ENCODE measurements around the gene VLDLR. TPM values are rescaled to one million over a fixed set of nuclear protein-coding genes. Genes with fewer than 3 reads are reported as not detected.

VLDLR gene
- total RNA-seq, 2 donors from 2014 or later = 18.0 to 19.2 TPM

DNA sequence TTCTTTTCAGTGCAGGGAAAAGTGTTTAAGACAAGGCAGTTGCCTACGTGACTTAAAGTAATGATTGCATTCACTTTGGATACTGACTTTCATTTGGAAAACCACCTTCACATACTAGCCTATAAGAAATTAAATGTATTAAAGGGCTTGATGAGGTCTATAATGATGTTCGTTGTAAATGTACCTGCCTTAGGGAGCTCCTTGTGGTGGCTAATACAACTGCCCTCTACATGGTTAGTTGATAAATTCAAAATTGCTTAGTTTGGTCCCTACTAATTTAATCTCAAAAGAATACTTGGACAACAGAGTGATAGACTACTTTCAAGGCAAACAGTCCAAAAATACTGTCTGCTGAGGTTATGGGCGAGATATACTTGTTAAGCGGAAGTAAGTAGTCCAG is 3.8 kb downstream of the VLDLR start:
- Mint-ChIP-seq H3K4me3 (no peak overlapping the region), H3K9me3 (no peaks in the 10 kb centered on the region), H3K27ac (no peak overlapping the region), H3K4me1 (ENCODE audit: low read depth) (peaks cover 7% of the 10 kb centered on the region), H3K27me3 (ENCODE audit: low read depth) (peaks cover 65% of the 10 kb centered on the region), H3K36me3 (ENCODE audit: insufficient read depth in 2 of 2) (peaks cover 6 to 9% of the 10 kb centered on the region in 2 donors)
- no peak for DNase-seq
- no peak for ATAC-seq (replicated peaks in 1 of 2)

DNA sequence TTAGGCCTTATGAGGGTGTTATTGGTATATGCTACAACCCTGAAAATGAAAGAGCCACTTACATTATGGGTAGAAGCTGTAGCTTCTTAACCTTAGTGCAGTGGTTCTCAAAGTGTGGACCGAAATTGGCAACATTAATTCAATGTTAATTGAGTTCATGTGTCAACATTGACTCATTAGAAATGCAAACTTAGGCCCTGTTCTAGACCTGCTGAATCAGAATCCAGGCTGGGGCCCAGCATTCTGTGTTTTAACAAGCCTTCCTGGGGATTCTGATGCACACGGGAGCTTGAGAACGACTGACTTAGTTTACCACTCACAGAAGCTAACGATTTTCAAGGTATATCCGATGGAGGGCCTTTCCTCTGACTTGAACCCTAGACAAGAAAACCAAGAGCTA is 7.3 kb downstream of the VLDLR start:
- no peak for DNase-seq
- H3K4me3 Mint-ChIP-seq = no peak overlapping the region
- H3K27me3 Mint-ChIP-seq (ENCODE audit: low read depth) = peaks cover 47% of the 10 kb centered on the region
- H3K9me3 Mint-ChIP-seq = no peaks in the 10 kb centered on the region
- H3K36me3 Mint-ChIP-seq (ENCODE audit: insufficient read depth in 2 of 2) = peaks cover 0 to 4% of the 10 kb centered on the region in 2 donors
- H3K4me1 Mint-ChIP-seq (ENCODE audit: low read depth) = no peaks in the 10 kb centered on the region
- no peak overlapping the region for H3K27ac Mint-ChIP-seq
- ATAC-seq (replicated peaks in 1 of 2) = no peak

DNA sequence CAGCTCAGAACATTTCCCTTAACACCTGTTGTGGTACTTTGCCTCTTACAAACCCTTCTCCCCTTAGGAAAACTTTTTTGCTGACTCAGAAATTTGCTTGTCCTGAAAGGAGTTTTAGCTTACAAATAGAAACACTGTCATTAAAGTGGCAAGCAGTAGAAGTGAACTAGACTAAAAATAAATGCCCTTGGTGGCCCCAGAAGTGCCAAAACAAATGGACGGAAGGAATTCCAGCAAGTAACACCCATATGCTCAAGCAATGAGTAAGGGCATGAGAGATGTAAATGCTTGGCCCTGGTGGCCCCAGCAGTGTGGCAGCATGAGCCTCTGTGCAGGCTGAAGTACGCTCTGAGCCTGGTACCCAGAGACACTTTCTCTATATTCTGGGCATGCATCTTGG is 8.6 kb downstream of the VLDLR start:
- H3K4me1 Mint-ChIP-seq (ENCODE audit: low read depth) = no peaks in the 10 kb centered on the region
- H3K27ac Mint-ChIP-seq = no peak overlapping the region
- no peaks in the 10 kb centered on the region for H3K9me3 Mint-ChIP-seq

DNA sequence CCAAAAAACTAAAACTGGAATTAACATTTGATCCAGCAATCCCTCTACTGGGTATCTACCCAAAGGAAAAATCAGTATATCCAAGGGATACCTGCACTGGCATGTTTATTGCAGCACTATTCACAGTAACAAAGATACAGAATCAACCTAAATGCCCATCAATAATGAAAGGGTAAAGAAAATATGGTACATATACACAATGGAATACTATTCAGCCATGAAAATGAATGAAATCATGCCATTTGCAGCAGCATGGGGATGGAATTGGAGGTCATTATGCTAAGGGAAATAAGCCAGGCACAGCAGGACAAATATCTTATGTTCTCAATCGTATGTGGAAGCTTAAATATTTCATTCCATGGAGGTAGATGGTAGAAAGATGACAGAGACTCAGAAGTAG is 9.7 kb downstream of the VLDLR start:
- Mint-ChIP-seq H3K9me3 (no peaks in the 10 kb centered on the region), H3K4me1 (ENCODE audit: low read depth) (no peaks in the 10 kb centered on the region), H3K27ac (no peak overlapping the region), H3K27me3 (ENCODE audit: low read depth) (peaks cover 33% of the 10 kb centered on the region), H3K36me3 (ENCODE audit: insufficient read depth in 2 of 2) (no peaks in the 10 kb centered on the region), H3K4me3 (no peak overlapping the region)
- ATAC-seq (replicated peaks in 1 of 2) (no peak), DNase-seq (no peak)

More for the DNA sequence above, 8.6 kb downstream of the VLDLR start:
- no peaks in the 10 kb centered on the region for H3K36me3 Mint-ChIP-seq (ENCODE audit: insufficient read depth in 2 of 2)
- no peak for DNase-seq
- ATAC-seq (replicated peaks in 1 of 2) = no peak
- peaks cover 44% of the 10 kb centered on the region for H3K27me3 Mint-ChIP-seq (ENCODE audit: low read depth)
- H3K4me3 Mint-ChIP-seq = no peak overlapping the region

DNA sequence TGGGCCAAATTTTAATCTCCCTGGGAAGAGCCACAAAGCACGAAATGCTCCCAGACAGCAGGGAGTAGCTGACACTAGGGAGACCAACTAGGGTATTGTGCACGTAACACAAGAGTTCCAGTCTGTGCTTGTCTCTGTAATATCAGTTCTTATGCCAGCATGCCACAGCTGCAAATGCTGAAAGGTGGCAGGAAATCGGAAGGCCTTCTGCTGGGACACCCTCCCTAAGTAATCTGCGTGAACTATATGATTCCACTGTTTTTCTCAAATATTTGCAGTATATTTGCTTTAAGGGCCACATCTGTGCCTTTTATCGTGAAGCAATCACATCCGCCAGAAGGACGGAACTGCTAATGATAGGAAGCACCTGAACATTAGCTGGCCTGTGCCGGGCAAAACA is 12.6 kb downstream of the VLDLR start:
- Mint-ChIP-seq H3K4me1 (ENCODE audit: low read depth) (peaks cover 10% of the 10 kb centered on the region), H3K27ac (no peak overlapping the region), H3K27me3 (ENCODE audit: low read depth) (peaks cover 25% of the 10 kb centered on the region), H3K9me3 (no peaks in the 10 kb centered on the region), H3K4me3 (no peak overlapping the region), H3K36me3 (ENCODE audit: insufficient read depth in 2 of 2) (peaks cover 0 to 6% of the 10 kb centered on the region in 2 donors)
- ATAC-seq (replicated peaks in 1 of 2) = no peak
- DNase-seq = no peak

DNA sequence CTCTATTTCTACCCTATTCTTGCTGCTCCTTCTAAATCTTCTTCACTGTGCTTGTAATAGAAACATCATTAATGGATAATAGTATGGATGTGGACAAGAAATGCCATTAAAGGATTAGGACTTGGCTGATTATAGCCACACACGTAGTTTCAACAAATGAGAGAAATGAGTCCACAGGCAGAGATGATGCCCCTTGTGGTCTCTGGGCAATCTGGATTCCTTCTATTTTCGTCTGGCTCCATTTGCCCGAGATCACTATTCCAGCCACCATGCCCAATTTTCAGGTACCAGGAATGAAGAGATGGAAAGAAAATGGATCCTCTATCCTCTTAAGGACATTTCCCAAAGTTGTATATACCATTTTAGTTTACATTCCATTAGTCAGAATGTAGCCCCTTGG is 13.2 kb downstream of the VLDLR start:
- ATAC-seq (replicated peaks in 1 of 2) = no peak
- Mint-ChIP-seq H3K36me3 (ENCODE audit: insufficient read depth in 2 of 2) (peaks cover 2 to 10% of the 10 kb centered on the region in 2 donors), H3K27ac (no peak overlapping the region), H3K4me3 (no peak overlapping the region), H3K9me3 (no peaks in the 10 kb centered on the region), H3K4me1 (ENCODE audit: low read depth) (peaks cover 17% of the 10 kb centered on the region), H3K27me3 (ENCODE audit: low read depth) (peaks cover 25% of the 10 kb centered on the region)
- no peak for DNase-seq

DNA sequence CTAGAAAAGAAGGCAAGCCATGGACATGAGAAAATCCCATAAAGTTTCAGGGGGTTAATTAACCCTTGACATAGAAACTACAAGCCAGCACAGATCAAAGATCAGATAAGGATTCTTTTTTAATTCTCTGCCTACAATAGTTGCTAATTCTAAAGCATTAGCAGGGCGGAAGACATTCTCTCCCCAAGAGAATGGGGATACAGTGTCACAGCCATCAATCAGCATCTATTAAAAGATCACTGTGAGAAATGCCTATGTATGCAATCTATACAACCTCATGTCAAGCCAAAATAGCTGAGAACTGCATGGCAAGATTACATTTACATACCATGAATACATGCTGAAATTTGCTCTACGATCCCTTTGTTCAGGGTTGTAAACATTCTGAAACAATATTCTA is 14.3 kb downstream of the VLDLR start:
- no peak overlapping the region for H3K27ac Mint-ChIP-seq
- DNase-seq = no peak
- no peak overlapping the region for H3K4me3 Mint-ChIP-seq
- peaks cover 17% of the 10 kb centered on the region for H3K4me1 Mint-ChIP-seq (ENCODE audit: low read depth)
- H3K36me3 Mint-ChIP-seq (ENCODE audit: insufficient read depth in 2 of 2) = peaks cover 6 to 18% of the 10 kb centered on the region in 2 donors
- H3K27me3 Mint-ChIP-seq (ENCODE audit: low read depth) = peaks cover 25% of the 10 kb centered on the region
- H3K9me3 Mint-ChIP-seq = no peaks in the 10 kb centered on the region
- ATAC-seq (replicated peaks in 1 of 2) = no peak

DNA sequence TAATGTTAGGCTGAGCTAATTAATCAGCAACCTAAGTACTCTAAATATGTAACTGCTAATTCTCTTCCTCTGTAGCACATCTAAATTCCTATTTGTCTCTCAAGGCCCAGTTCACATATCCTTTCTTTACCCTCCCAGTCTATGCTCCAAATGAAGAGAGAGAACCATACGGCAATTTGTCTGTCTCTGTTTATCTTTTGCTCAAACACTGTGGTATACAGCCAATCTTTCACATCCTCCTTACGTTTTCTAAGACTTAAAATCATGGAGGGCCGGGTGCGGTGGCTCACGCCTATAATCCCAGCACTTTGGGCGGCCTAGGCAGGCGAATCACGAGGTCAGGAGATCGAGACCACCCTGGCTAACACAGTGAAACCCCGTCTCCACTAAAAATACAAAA is 15.8 kb downstream of the VLDLR start:
- Mint-ChIP-seq H3K4me1 (ENCODE audit: low read depth) (peaks cover 17% of the 10 kb centered on the region), H3K36me3 (ENCODE audit: insufficient read depth in 2 of 2) (peaks cover 8 to 22% of the 10 kb centered on the region in 2 donors), H3K27me3 (ENCODE audit: low read depth) (peaks cover 21% of the 10 kb centered on the region), H3K9me3 (no peaks in the 10 kb centered on the region), H3K4me3 (no peak overlapping the region), H3K27ac (no peak overlapping the region)
- DNase-seq = no peak
- no peak for ATAC-seq (replicated peaks in 1 of 2)

DNA sequence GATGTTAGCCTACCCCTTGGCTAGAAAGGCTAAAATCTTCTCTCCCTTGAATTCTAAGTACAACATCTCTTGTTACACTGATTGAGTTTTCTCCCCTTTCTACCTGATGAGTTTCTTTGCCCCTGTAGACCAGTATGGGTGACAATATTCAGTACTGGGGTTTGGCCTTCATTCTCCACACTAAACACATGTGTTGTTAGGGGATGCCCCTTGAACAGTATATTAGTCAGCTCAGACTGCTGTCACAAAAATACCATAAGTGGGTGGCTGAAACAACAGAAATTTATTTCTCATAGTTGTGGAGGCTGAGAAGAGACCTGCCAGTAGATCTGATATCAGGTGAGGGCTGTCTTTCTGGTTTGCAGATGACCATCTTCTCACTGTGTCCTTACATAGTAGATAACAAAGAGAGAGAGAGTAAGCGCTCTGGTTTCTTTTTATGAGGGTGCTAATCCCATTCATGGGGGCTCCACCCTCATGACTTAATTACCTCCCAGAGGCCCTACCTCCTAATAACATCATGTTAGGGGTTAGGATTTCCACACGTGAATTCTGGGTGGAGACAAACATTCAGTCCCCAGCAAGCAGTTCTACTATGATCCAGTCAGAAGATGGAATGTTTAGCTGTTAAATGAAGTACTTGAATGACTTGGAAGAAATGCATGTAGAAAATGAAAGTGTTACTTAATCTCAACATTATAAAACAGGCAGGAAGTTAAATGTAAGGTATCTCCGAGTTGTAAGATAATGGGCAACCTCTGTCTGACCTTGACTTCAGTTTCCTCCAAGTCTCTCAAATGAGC is 17.5 kb downstream of the VLDLR start:
- Mint-ChIP-seq H3K27me3 (ENCODE audit: low read depth) (peaks cover 15% of the 10 kb centered on the region), H3K36me3 (ENCODE audit: insufficient read depth in 2 of 2) (peaks cover 16 to 35% of the 10 kb centered on the region in 2 donors), H3K4me3 (peak overlapping the region; percentile 39 to 69), H3K27ac (peak overlapping the region; percentile 43), H3K9me3 (peaks cover 0 to 1% of the 10 kb centered on the region in 2 donors), H3K4me1 (ENCODE audit: low read depth) (peaks cover 17% of the 10 kb centered on the region)
- DNase-seq (peak; percentile 16 to 26), ATAC-seq (replicated peaks in 1 of 2) (peak; percentile 99 to 100)

DNA sequence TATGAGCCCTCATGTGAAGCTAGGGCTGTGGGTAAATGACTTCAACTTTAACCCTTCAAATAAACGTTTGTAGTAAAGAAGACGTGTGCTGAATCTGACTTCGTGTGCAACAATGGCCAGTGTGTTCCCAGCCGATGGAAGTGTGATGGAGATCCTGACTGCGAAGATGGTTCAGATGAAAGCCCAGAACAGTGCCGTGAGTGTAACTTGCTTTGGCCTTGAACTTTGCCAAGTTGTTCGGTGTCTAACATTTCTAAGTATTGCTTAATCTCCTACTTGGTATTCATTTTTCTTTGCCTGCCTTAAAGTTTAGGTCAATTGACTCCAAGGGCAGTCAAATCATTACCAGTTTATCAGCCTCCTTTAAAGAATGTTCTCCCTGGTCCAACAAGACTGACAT is 18.2 kb downstream of the VLDLR start:
- H3K27me3 Mint-ChIP-seq (ENCODE audit: low read depth) = peaks cover 8% of the 10 kb centered on the region
- H3K4me3 Mint-ChIP-seq = peak overlapping the region; percentile 27 to 69
- peaks cover 16 to 36% of the 10 kb centered on the region in 2 donors for H3K36me3 Mint-ChIP-seq (ENCODE audit: insufficient read depth in 2 of 2)

DNA sequence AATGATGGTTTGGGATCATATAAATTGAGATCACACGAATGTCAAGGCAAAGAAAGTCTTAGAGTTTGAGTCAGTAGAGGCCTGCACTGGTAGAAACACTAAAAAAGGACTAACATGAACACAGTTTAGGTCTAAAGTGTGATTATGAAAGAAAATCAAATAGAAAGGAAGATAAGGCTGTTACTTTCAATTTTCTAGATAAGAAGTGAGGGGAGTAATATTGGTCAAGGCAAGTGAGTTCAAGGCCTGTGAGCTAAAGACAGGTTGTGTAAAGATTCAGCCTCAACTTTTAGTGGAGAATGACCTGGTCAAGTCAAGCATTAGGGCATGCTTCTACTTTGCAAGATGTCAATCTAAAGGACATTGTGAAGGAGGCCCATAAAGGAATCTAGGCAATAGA is 19.0 kb downstream of the VLDLR start:
- H3K4me1 Mint-ChIP-seq (ENCODE audit: low read depth) = peaks cover 17% of the 10 kb centered on the region
- DNase-seq (no peak), ATAC-seq (replicated peaks in 1 of 2) (no peak)
- H3K36me3 Mint-ChIP-seq (ENCODE audit: insufficient read depth in 2 of 2) = peaks cover 16 to 40% of the 10 kb centered on the region in 2 donors
- H3K9me3 Mint-ChIP-seq = peaks cover 0 to 1% of the 10 kb centered on the region in 2 donors
- H3K27ac Mint-ChIP-seq = no peak overlapping the region
- H3K4me3 Mint-ChIP-seq = no peak overlapping the region
- peaks cover 7% of the 10 kb centered on the region for H3K27me3 Mint-ChIP-seq (ENCODE audit: low read depth)

More for the DNA sequence above, 18.2 kb downstream of the VLDLR start:
- DNase-seq (no peak), ATAC-seq (replicated peaks in 1 of 2) (no peak)
- peaks cover 0 to 1% of the 10 kb centered on the region in 2 donors for H3K9me3 Mint-ChIP-seq
- H3K4me1 Mint-ChIP-seq (ENCODE audit: low read depth) = peaks cover 17% of the 10 kb centered on the region
- no peak overlapping the region for H3K27ac Mint-ChIP-seq

DNA sequence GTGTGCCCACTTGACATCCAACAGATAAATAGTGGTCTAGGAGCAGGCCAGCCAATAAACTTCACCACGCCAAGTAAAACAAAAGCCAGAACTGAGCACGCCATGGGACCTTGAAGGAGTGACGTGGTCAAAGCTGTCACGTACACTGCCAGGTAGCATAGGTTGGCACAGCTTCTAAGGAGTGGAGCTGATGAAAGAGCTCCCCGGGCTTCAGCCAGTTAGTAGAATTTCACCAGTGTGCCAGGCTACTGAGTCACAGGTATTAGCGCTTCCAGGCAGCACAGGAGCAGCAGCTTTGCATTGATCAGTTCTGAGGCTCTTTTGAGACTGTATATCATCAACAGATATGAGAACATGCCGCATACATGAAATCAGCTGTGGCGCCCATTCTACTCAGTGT is 19.4 kb downstream of the VLDLR start:
- Mint-ChIP-seq H3K36me3 (ENCODE audit: insufficient read depth in 2 of 2) (peaks cover 16 to 43% of the 10 kb centered on the region in 2 donors), H3K4me3 (no peak overlapping the region), H3K27me3 (ENCODE audit: low read depth) (peaks cover 7% of the 10 kb centered on the region), H3K4me1 (ENCODE audit: low read depth) (peaks cover 17% of the 10 kb centered on the region), H3K9me3 (peaks cover 0 to 1% of the 10 kb centered on the region in 2 donors), H3K27ac (no peak overlapping the region)
- ATAC-seq (replicated peaks in 1 of 2) (no peak), DNase-seq (no peak)

DNA sequence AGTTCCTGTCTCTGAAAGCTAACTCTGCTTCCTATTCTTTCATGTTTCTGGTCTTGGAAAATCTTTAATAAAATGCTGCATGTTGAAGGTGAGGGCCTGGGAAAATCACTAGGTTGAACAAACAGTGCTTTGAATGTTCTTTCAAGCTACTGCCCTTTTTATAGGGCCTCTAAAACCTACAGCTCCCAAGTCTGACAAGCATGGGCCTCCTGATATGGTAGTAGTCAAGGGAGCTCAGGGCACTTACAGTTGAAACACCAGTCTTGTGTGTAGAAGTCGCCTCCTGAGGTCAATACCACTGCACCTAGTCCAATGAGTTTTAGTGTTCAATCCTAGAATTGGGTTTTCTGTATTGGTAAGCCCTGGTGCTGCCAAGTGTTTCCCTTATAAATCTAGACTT is 20.5 kb downstream of the VLDLR start:
- Mint-ChIP-seq H3K36me3 (ENCODE audit: insufficient read depth in 2 of 2) (peaks cover 16 to 45% of the 10 kb centered on the region in 2 donors), H3K4me1 (ENCODE audit: low read depth) (peaks cover 17% of the 10 kb centered on the region), H3K27me3 (ENCODE audit: low read depth) (peaks cover 6% of the 10 kb centered on the region), H3K4me3 (no peak overlapping the region), H3K27ac (no peak overlapping the region), H3K9me3 (peaks cover 0 to 1% of the 10 kb centered on the region in 2 donors)
- no peak for ATAC-seq (replicated peaks in 1 of 2)
- DNase-seq = no peak

DNA sequence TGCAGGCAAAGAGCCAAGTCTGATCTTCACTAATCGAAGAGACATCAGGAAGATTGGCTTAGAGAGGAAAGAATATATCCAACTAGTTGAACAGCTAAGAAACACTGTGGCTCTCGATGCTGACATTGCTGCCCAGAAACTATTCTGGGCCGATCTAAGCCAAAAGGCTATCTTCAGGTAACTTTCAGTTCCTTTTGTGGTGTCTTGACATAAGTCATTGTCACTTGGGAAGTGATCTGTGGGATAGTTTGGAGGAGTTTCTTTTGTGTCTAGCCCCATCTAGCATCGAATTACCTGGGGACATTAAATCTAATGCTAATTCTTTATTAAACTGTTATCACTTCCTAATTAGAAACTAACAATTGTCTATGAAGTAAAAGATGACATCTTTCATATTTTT is 24.0 kb downstream of the VLDLR start:
- Mint-ChIP-seq H3K36me3 (ENCODE audit: insufficient read depth in 2 of 2) (peaks cover 12 to 51% of the 10 kb centered on the region in 2 donors), H3K27ac (no peak overlapping the region), H3K27me3 (ENCODE audit: low read depth) (no peaks in the 10 kb centered on the region), H3K4me3 (no peak overlapping the region), H3K9me3 (peaks cover 0 to 1% of the 10 kb centered on the region in 2 donors), H3K4me1 (ENCODE audit: low read depth) (no peaks in the 10 kb centered on the region)
- no peak for ATAC-seq (replicated peaks in 1 of 2)
- no peak for DNase-seq

Data from activated T-cell treated with anti-CD3 and anti-CD28 coated beads, Interleukin-2, amount 50 U/mL, for 72 hours (primary cell).